GM12865 (cell line): ENCODE measurements around the gene MAD1L1.

Experiments used
- DNase-seq: peaks from one replicate; pipeline ENCODE4 v3.0.0; 2010; ENCODE audit warnings: low read depth
- H3K4me3 ChIP-seq: 2 replicates; pipeline ENCODE4 v1.5.1; 2011; ENCODE audit warnings: mild to moderate bottlenecking, low read depth, low read length, control low read depth
- CTCF ChIP-seq: IDR thresholded peaks from 2 replicates; pipeline ENCODE4 v1.5.1; 2011; ENCODE audit warnings: low read length, control low read depth, low read depth, inconsistent platforms; ENCODE audit not compliant: insufficient read depth; ENCODE audit errors: missing control alignments

MAD1L1 gene

GRCh38 chr7:2118056-2118455 is 114.7 kb downstream of the MAD1L1 start:
- DNase-seq, result no peak
- H3K4me3 ChIP-seq, result no peak overlapping the region
- no peak for TF ChIP-seq CTCF

GRCh38 chr7:2117646-2118045 is 115.1 kb downstream of the MAD1L1 start:
- no peak overlapping the region for H3K4me3 ChIP-seq
- no peak for DNase-seq
- no peak for TF ChIP-seq CTCF

- H3K4me3 ChIP-seq, result no peak overlapping the region
- no peak for TF ChIP-seq CTCF
- DNase-seq, result no peak
These were observed 115.7 kb downstream of the MAD1L1 start for GRCh38 chr7:2116989-2117591.

GRCh38 chr7:2116448-2116810 is 116.3 kb downstream of the MAD1L1 start:
- no peak for DNase-seq
- no peak for TF ChIP-seq CTCF
- no peak overlapping the region for H3K4me3 ChIP-seq

- DNase-seq, result no peak
- H3K4me3 ChIP-seq, result no peak overlapping the region
- no peak for TF ChIP-seq CTCF
These were observed 116.8 kb downstream of the MAD1L1 start for GRCh38 chr7:2115760-2116447.

- H3K4me3 ChIP-seq, result no peak overlapping the region
- no peak for TF ChIP-seq CTCF
- no peak for DNase-seq
These were observed 117.6 kb downstream of the MAD1L1 start for GRCh38 chr7:2114926-2115759.
